IMR-90 (cell line): ENCODE data around the gene TMEM97. TPM values are rescaled to one million over a fixed set of nuclear protein-coding genes. Genes with fewer than 3 reads are reported as not detected.

ENCODE experiments used
- ATAC-seq: fragments of 200-7000 bp; cut with Tn5 transposase; 2 replicates; pipeline ENCODE4 v1.9.1; 2020; ENCODE audit warnings: low read depth, mild to moderate bottlenecking, moderate library complexity
- BruUV-seq: library from RNA; stranded (reverse); fragments of 400-500 nt; replicated peaks from 2 replicates; lab custom pipeline; 2021; lab: Mats Ljungman, UMichigan
- CTCF ChIA-PET: fragments of 300-600 bp; formaldehyde crosslinking; extraction: SDS; loops from one replicate; lab custom pipeline; 2021; ENCODE audit warnings: antibody characterized with exemption; lab: Yijun Ruan, JAX
- POLR2A ChIA-PET: fragments of 300-600 bp; sonication (Branson Sonifier 250); formaldehyde crosslinking; loops from one replicate; lab custom pipeline; 2022; ENCODE audit warnings: antibody characterized with exemption; ENCODE audit not compliant: unreplicated experiment; lab: Charles Lee
- DNase-seq: peaks from one replicate; pipeline ENCODE4 v3.0.0; 2013
- H2AFZ ChIP-seq: replicated peaks from 2 replicates; pipeline ENCODE3; 2013; ENCODE audit warnings: low read length, mild to moderate bottlenecking; ENCODE audit not compliant: poor library complexity
- H2AK5ac ChIP-seq: 2 replicates; pipeline ENCODE4 v1.6.1; 2013; ENCODE audit warnings: low read depth, low read length, inconsistent platforms
- H2AK9ac ChIP-seq: replicated peaks from 2 replicates; pipeline ENCODE3; 2013; ENCODE audit warnings: mild to moderate bottlenecking, low read depth, low read length, moderate library complexity; ENCODE audit not compliant: poor library complexity
- H2BK120ac ChIP-seq: 2 replicates; pipeline ENCODE4 v1.6.1; 2013; ENCODE audit warnings: low read depth, low read length, inconsistent platforms
- H2BK15ac ChIP-seq: 3 replicates; pipeline ENCODE4 v1.6.1; 2013; ENCODE audit warnings: low read depth, low read length, inconsistent platforms
- H2BK20ac ChIP-seq: 2 replicates; pipeline ENCODE4 v1.6.1; 2013; ENCODE audit warnings: low read depth, mild to moderate bottlenecking, inconsistent platforms, low read length, moderate library complexity
- H2BK5ac ChIP-seq: 2 replicates; pipeline ENCODE4 v1.6.1; 2013; ENCODE audit warnings: mild to moderate bottlenecking, low read depth, low read length, inconsistent platforms; ENCODE audit not compliant: poor library complexity, severe bottlenecking
- H3K14ac ChIP-seq: replicated peaks from 2 replicates; pipeline ENCODE4 v1.6.1; 2013; ENCODE audit warnings: low read depth, low read length, inconsistent platforms
- H3K18ac ChIP-seq: 2 replicates; pipeline ENCODE4 v1.6.1; 2013; ENCODE audit warnings: low read depth, low read length, control low read depth
- H3K23ac ChIP-seq: 2 replicates; pipeline ENCODE4 v1.6.1; 2013; ENCODE audit warnings: low read depth, low read length, inconsistent platforms
- H3K27ac ChIP-seq: 2 replicates; pipeline ENCODE4 v1.5.1; 2013; ENCODE audit warnings: mild to moderate bottlenecking, control low read depth, low read length; ENCODE audit not compliant: insufficient read depth
- H3K27me3 ChIP-seq: 2 replicates; pipeline ENCODE4 v1.6.1; 2013; ENCODE audit warnings: low read length; ENCODE audit not compliant: control insufficient read depth, insufficient read depth
- H3K36me3 ChIP-seq: 2 replicates; pipeline ENCODE4 v1.6.1; 2013; ENCODE audit warnings: low read length, mixed read lengths; ENCODE audit not compliant: control insufficient read depth, insufficient read depth
- H3K4ac ChIP-seq: 2 replicates; pipeline ENCODE4 v1.6.1; 2013; ENCODE audit warnings: low read depth, low read length, inconsistent platforms
- H3K4me1 ChIP-seq: 2 replicates; pipeline ENCODE4 v1.6.1; 2013; ENCODE audit warnings: low read length, mixed read lengths; ENCODE audit not compliant: control insufficient read depth, insufficient read depth
- H3K4me2 ChIP-seq: 2 replicates; pipeline ENCODE4 v1.6.1; 2013; ENCODE audit warnings: low read depth, mild to moderate bottlenecking, control low read depth, low read length, moderate library complexity
- H3K4me3 ChIP-seq: 2 replicates; pipeline ENCODE4 v1.5.1; 2013; ENCODE audit warnings: low read depth, mild to moderate bottlenecking, control low read depth, low read length, moderate library complexity; ENCODE audit not compliant: insufficient read depth
- H3K56ac ChIP-seq: 2 replicates; pipeline ENCODE4 v1.6.1; 2013; ENCODE audit warnings: low read length, inconsistent platforms; ENCODE audit not compliant: insufficient read depth; ENCODE audit errors: extremely low read depth
- H3K79me1 ChIP-seq, 2 experiments: 2 replicates each; pipeline ENCODE4 v1.6.1; 2013; ENCODE audit warnings: low read length in 2 of 2, inconsistent platforms in 1 of 2, low read depth in 1 of 2
- H3K9ac ChIP-seq: 2 replicates; pipeline ENCODE4 v1.6.1; 2013; ENCODE audit warnings: low read depth, low read length, control low read depth
- H3K9me1 ChIP-seq: 2 replicates; pipeline ENCODE4 v1.6.1; 2013; ENCODE audit warnings: low read length, inconsistent platforms; ENCODE audit not compliant: insufficient read depth
- H3K9me3 ChIP-seq: 2 replicates; pipeline ENCODE4 v1.6.1; 2013; ENCODE audit warnings: low read length; ENCODE audit not compliant: control insufficient read depth, insufficient read depth
- H4K20me1 ChIP-seq: 2 replicates; pipeline ENCODE4 v1.6.1; 2013; ENCODE audit warnings: low read length, inconsistent platforms; ENCODE audit not compliant: insufficient read depth
- H4K5ac ChIP-seq: 2 replicates; pipeline ENCODE4 v1.6.1; 2013; ENCODE audit warnings: mild to moderate bottlenecking, low read depth, low read length, control low read depth
- H4K8ac ChIP-seq, 2 experiments: 2 replicates each; pipeline ENCODE4 v1.6.1; 2013; ENCODE audit warnings: low read depth in 2 of 2, low read length in 2 of 2, control low read depth in 1 of 2, inconsistent platforms in 1 of 2
- H4K91ac ChIP-seq: 2 replicates; pipeline ENCODE4 v1.6.1; 2013; ENCODE audit warnings: low read depth, low read length, inconsistent platforms; ENCODE audit not compliant: insufficient read depth
- CEBPB ChIP-seq: IDR thresholded peaks from 2 replicates; pipeline ENCODE4 v1.6.1; 2012; ENCODE audit warnings: low read depth, low read length, improper control_type of control experiment
- CHD1 ChIP-seq: IDR thresholded peaks from 2 replicates; pipeline ENCODE4 v1.6.1; 2012; ENCODE audit warnings: low read depth, low read length, improper control_type of control experiment
- FOS ChIP-seq: fragments of 150-350 bp; IDR thresholded peaks from 2 replicates; pipeline ENCODE4 v1.6.1; 2016; ENCODE audit warnings: low read depth, low read length
- MAFK ChIP-seq: IDR thresholded peaks from 2 replicates; pipeline ENCODE4 v1.6.1; 2012; ENCODE audit warnings: low read depth, low read length, improper control_type of control experiment
- MAZ ChIP-seq: IDR thresholded peaks from 2 replicates; pipeline ENCODE4 v1.6.1; 2012; ENCODE audit warnings: low read depth, mild to moderate bottlenecking, low read length, improper control_type of control experiment, moderate library complexity, borderline replicate concordance
- MXI1 ChIP-seq: IDR thresholded peaks from 2 replicates; pipeline ENCODE4 v1.6.1; 2012; ENCODE audit warnings: low read depth, mild to moderate bottlenecking, low read length, moderate library complexity, borderline replicate concordance
- NFE2L2 ChIP-seq: fragments of 150-350 bp; IDR thresholded peaks from 2 replicates; pipeline ENCODE4 v1.6.1; 2016; ENCODE audit warnings: low read depth, mild to moderate bottlenecking, low read length
- POLR2A ChIP-seq: IDR thresholded peaks from 2 replicates; pipeline ENCODE4 v1.6.1; 2012; ENCODE audit warnings: mild to moderate bottlenecking, low read depth, low read length
- RCOR1 ChIP-seq: IDR thresholded peaks from 2 replicates; pipeline ENCODE4 v1.6.1; 2012; ENCODE audit warnings: mild to moderate bottlenecking, low read length, improper control_type of control experiment; ENCODE audit not compliant: insufficient replicate concordance
- RFX5 ChIP-seq: IDR thresholded peaks from 2 replicates; pipeline ENCODE4 v1.8.0; 2012; ENCODE audit warnings: low read depth, mild to moderate bottlenecking, low read length, moderate library complexity
- WGBS, 2 experiments: methylation state at CpG; one replicate each; pipeline versions ENCODE4 v1.1.5 to v1.1.7; 2013; ENCODE audit warnings: missing lambda C conversion rate in 2 of 2; ENCODE audit not compliant: insufficient read length in 1 of 2; ENCODE audit errors: extremely low coverage in 2 of 2; 5-methylcytosine and 5-hydroxymethylcytosine counted together
- dilution Hi-C: fragments of 300-500 bp; cut with HindIII; formaldehyde crosslinking; loops from one replicate; pipeline ENCODE4 v1.14.3; 2018; ENCODE audit warnings: low sequenced_read_pairs; ENCODE audit not compliant: unreplicated experiment
- in situ Hi-C: fragments of 300-500 bp; cut with MboI; formaldehyde crosslinking; loops from 3 replicates; pipeline ENCODE4 v1.14.3; 2019; ENCODE audit warnings: low sequenced_read_pairs, inconsistent platforms, mixed read lengths
- intact Hi-C: fragments of 100-400 bp; cut with micrococcal nuclease; formaldehyde crosslinking; loops from 2 replicates; pipeline ENCODE4 v1.10.0; 2022
- polyA plus RNA-seq, 3 experiments: library from polyadenylated mRNA; depleted of rRNA; stranded (reverse); fragments of >200 nt; gene quantifications; 2 replicates each; pipeline ENCODE4 v1.2.3, GENCODE V29; 2012; ENCODE audit warnings: low replicate concordance in 1 of 3
- total RNA-seq: library from RNA; depleted of rRNA; stranded (reverse); fragments of >200 nt; gene quantifications from 2 replicates; pipeline ENCODE4 v1.2.3, GENCODE V29; 2012
- TF ChIP-seq, protein P1 (sequence below): fragments of 150-350 bp; IDR thresholded peaks from 2 replicates; pipeline ENCODE4 v1.6.1; 2017; ENCODE audit warnings: mild to moderate bottlenecking, antibody characterized with exemption, low read length, low read depth
- TF ChIP-seq, protein P2 (sequence below): conservative IDR thresholded peaks from 2 replicates; pipeline ENCODE4 v1.5.1; 2012; ENCODE audit warnings: mild to moderate bottlenecking, low read depth, low read length, improper control_type of control experiment

TMEM97 gene
- total and polyA plus RNA-seq, 2 of the 4 experiments (the other 2 are of a cell fraction), result 12.3 to 21.3 TPM

- TF ChIP-seq, protein P1, sequence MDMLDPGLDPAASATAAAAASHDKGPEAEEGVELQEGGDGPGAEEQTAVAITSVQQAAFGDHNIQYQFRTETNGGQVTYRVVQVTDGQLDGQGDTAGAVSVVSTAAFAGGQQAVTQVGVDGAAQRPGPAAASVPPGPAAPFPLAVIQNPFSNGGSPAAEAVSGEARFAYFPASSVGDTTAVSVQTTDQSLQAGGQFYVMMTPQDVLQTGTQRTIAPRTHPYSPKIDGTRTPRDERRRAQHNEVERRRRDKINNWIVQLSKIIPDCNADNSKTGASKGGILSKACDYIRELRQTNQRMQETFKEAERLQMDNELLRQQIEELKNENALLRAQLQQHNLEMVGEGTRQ, result no peak
These were observed 15.7 kb downstream of the TMEM97 start (continued) for GRCh38 chr17:28334666-28335200.

GRCh38 chr17:28335201-28335958, 16.4 kb downstream of the TMEM97 start, which contains the start of the genes IFT20 and TNFAIP1:
TSS of gene IFT20 (minus strand) at chr17:28335472. CDS start at chr17:28331985, 3,487 bp downstream.
TSS of gene TNFAIP1 (plus strand) at chr17:28335761. CDS start at chr17:28339522, 3,761 bp downstream.
- H3K14ac ChIP-seq, result peak within 1 kb of the TSS; percentile 90
- peak within 1 kb of the TSS; percentile 86 for H3K4ac ChIP-seq
- ChIA-PET POLR2A (interaction anchor here (0.6 to 1.8 kb wide), 3 partner anchors 11 to 58 kb away, joined by 3 to 8 read pairs (median 4); partner anchors contain the start of gene POLDIP2), CTCF (interaction anchor here (1.1 to 1.4 kb wide), 4 partner anchors 16 to 101 kb away, joined by 3 to 6 read pairs (median 4); no protein-coding TSS in a partner anchor)
- H3K9me1 ChIP-seq, result peaks cover 16% of the 10 kb centered on the region
- WGBS, 2 experiments, result 0% methylated on average over 17 of the region's 62 CpGs; no CpG with 5 or more reads in 1 of the 2 experiments
- H3K4me3 ChIP-seq, result peak within 1 kb of the TSS; percentile 59
- no peaks in the 10 kb centered on the region for H3K27me3 ChIP-seq
- ATAC-seq (peak; percentile 93), DNase-seq (peak; percentile 100)
- H2BK120ac ChIP-seq, result peak within 1 kb of the TSS; percentile 55
- H3K56ac ChIP-seq, result peak within 1 kb of the TSS; percentile 71
- H2AFZ ChIP-seq, result peak within 1 kb of the TSS; percentile 93
- dilution Hi-C loops (no loop called here), intact Hi-C loops (loop anchor here (5.0 to 10.0 kb wide), 3 partner anchors 103 to 443 kb away; partner anchors contain the start of genes LYRM9 and NLK), in situ Hi-C loops (loop anchor here (25.0 kb wide), 1 partner anchor 798 kb away; no protein-coding TSS in a partner anchor)
- H3K23ac ChIP-seq, result peak within 1 kb of the TSS; percentile 83
- H3K9ac ChIP-seq, result peak within 1 kb of the TSS; percentile 82
- H4K8ac ChIP-seq, result peak within 1 kb of the TSS; percentile 75 to 81; a peak in 3 of 4 replicates
- peak within 1 kb of the TSS; percentile 98 for H2AK9ac ChIP-seq
- H3K18ac ChIP-seq, result peak within 1 kb of the TSS; percentile 1; the same call in 1 of the 2 replicates
- H2BK5ac ChIP-seq, result peak within 1 kb of the TSS; percentile 60
- H2BK15ac ChIP-seq, result peak within 1 kb of the TSS; percentile 34; the same call in 1 of the 3 replicates
- peak within 1 kb of the TSS; percentile 92 for H2AK5ac ChIP-seq
- BruUV-seq, result no TSS peak
- peaks cover 27% of the 10 kb centered on the region for H3K36me3 ChIP-seq
- H3K4me1 ChIP-seq, result peaks cover 13% of the 10 kb centered on the region
- peak within 1 kb of the TSS; percentile 65 for H3K27ac ChIP-seq
- peak within 1 kb of the TSS; percentile 92 for H3K4me2 ChIP-seq
- no peaks in the 10 kb centered on the region for H3K9me3 ChIP-seq
- peaks cover 51% of the 10 kb centered on the region; the same call in 1 of the 2 replicates for H4K20me1 ChIP-seq
- peaks cover 36 to 91% of the 10 kb centered on the region in 2 experiments for H3K79me1 ChIP-seq
- H4K91ac ChIP-seq, result peak within 1 kb of the TSS; percentile 72
- H4K5ac ChIP-seq, result peak within 1 kb of the TSS; percentile 21
- peak within 1 kb of the TSS; percentile 7; the same call in 1 of the 2 replicates for H2BK20ac ChIP-seq
- TF ChIP-seq RCOR1 (peak; percentile 42), CHD1 (peak; percentile 44; the same call in 1 of the 2 replicates), MAZ (peak; percentile 87), CEBPB (no peak), MXI1 (peak; percentile 28; the same call in 1 of the 2 replicates), NFE2L2 (peak; percentile 36; the same call in 1 of the 2 replicates), FOS (peak; percentile 59), MAFK (no peak; the same call in 1 of the 2 replicates), RFX5 (no peak), POLR2A (peak; percentile 98)
- TF ChIP-seq, protein P2, sequence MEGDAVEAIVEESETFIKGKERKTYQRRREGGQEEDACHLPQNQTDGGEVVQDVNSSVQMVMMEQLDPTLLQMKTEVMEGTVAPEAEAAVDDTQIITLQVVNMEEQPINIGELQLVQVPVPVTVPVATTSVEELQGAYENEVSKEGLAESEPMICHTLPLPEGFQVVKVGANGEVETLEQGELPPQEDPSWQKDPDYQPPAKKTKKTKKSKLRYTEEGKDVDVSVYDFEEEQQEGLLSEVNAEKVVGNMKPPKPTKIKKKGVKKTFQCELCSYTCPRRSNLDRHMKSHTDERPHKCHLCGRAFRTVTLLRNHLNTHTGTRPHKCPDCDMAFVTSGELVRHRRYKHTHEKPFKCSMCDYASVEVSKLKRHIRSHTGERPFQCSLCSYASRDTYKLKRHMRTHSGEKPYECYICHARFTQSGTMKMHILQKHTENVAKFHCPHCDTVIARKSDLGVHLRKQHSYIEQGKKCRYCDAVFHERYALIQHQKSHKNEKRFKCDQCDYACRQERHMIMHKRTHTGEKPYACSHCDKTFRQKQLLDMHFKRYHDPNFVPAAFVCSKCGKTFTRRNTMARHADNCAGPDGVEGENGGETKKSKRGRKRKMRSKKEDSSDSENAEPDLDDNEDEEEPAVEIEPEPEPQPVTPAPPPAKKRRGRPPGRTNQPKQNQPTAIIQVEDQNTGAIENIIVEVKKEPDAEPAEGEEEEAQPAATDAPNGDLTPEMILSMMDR, result 0 out of 2 replicates have a peak, but pooled peaks have one; percentile 2
